ENCODE results near the gene TRA2A. TPM values are rescaled to one million over a fixed set of nuclear protein-coding genes. Genes with fewer than 3 reads are reported as not detected.

TRA2A gene
- total RNA-seq, 1 experiment from 2014 or later = 169 TPM

DNA sequence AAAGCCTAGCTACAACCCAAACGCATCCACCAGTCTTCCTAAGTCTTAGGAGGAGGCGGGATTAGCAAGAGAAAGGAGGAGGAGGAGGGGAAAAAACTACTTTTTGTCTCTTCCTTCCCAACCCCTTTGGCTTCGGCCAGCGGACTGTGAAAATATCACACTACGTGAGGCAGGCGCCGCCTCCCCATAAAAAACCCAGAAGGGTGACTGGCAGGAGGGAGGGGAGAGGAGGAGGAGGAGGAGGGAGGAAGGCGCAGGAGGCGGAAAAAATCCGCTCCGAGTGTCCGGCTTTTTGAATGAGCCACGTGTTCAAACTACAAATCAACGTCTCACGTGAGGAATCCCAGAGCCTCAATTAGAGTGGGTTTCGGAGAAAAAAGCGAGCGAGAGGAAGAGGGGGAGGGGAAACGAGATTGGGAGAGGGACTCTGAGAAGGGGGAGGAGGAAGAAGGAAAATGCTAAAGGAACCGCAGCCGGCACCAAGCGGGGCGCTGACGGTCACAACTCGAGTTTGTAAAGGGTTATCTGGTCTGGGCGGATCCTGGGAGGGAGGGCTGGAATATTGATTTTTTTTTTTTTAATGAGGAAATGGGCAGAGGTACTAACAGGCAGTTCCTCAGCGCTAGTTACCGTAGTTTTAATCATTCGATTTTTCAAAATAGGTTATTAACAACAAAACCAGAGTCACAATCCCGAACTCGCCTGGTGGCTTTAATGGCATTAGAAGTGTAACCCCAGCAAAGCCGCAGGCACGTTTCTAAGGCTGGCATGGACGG lies 61.3 kb downstream of the TRA2A start, which contains the start of gene IGF2BP3:
IGF2BP3 (minus strand) TSS at position 162 of the 776 bp plus-strand sequence. CDS start 381 bp downstream, outside the sequence.
- peaks cover 31% of the 10 kb centered on the region for H3K23me2 ChIP-seq (ENCODE audit: insufficient read length, low read depth, low read length, poor library complexity, severe bottlenecking)
- no peak within 1 kb of the TSS for H4K5ac ChIP-seq (ENCODE audit: insufficient read length, low read depth, low read length)
- H3K4me3 Mint-ChIP-seq = peak within 1 kb of the TSS; percentile 91 to 99
- no peaks in the 10 kb centered on the region for H3K4me1 ChIP-seq (ENCODE audit: insufficient read depth, low read length)
- H3K79me2 ChIP-seq (ENCODE audit: insufficient read depth, low read length) = peaks cover 33% of the 10 kb centered on the region; the same call in 1 of the 2 replicates
- peak within 1 kb of the TSS; percentile 83 for H3K14ac ChIP-seq (ENCODE audit: insufficient read depth, low read length)
- H3T11ph ChIP-seq (ENCODE audit: low read length) = no peak within 1 kb of the TSS
- no peaks in the 10 kb centered on the region for H3K9me3 ChIP-seq (ENCODE audit: control insufficient read depth, low read depth, low read length)
- no peak within 1 kb of the TSS for H3K56ac ChIP-seq (ENCODE audit: insufficient read length, low read depth, low read length)
- no peak within 1 kb of the TSS for H2BK12ac ChIP-seq (ENCODE audit: insufficient read length, low read depth, low read length)
- H3K4me1 Mint-ChIP-seq = peaks cover 19 to 21% of the 10 kb centered on the region in 2 experiments
- no peak within 1 kb of the TSS for H2AK5ac ChIP-seq (ENCODE audit: insufficient read length, low read length)
- H3K27ac Mint-ChIP-seq = peak within 1 kb of the TSS; percentile 99 to 100 (median 99)
- H3K9me3 Mint-ChIP-seq = peaks cover 3 to 6% of the 10 kb centered on the region in 2 experiments
- no peak within 1 kb of the TSS for H4K91ac ChIP-seq (ENCODE audit: insufficient read length, low read depth, low read length)
- DNase-seq = peak; percentile 95
- no peaks in the 10 kb centered on the region for H3K79me1 ChIP-seq (ENCODE audit: insufficient read depth, low read depth, low read length, poor library complexity, severe bottlenecking)
- H4K8ac ChIP-seq (replicated peaks; ENCODE audit: insufficient read length, low read depth, low read length) = no peak within 1 kb of the TSS
- TF ChIP-seq, protein P1, sequence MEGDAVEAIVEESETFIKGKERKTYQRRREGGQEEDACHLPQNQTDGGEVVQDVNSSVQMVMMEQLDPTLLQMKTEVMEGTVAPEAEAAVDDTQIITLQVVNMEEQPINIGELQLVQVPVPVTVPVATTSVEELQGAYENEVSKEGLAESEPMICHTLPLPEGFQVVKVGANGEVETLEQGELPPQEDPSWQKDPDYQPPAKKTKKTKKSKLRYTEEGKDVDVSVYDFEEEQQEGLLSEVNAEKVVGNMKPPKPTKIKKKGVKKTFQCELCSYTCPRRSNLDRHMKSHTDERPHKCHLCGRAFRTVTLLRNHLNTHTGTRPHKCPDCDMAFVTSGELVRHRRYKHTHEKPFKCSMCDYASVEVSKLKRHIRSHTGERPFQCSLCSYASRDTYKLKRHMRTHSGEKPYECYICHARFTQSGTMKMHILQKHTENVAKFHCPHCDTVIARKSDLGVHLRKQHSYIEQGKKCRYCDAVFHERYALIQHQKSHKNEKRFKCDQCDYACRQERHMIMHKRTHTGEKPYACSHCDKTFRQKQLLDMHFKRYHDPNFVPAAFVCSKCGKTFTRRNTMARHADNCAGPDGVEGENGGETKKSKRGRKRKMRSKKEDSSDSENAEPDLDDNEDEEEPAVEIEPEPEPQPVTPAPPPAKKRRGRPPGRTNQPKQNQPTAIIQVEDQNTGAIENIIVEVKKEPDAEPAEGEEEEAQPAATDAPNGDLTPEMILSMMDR (conservative IDR thresholded peaks at IDR 0.05) = no peak; the same call in 2 of the 3 replicates
- H3K27ac ChIP-seq (ENCODE audit: insufficient read length, low read depth, low read length) = peak within 1 kb of the TSS; percentile 92
- peak within 1 kb of the TSS; percentile 96 for H3K4me2 ChIP-seq (ENCODE audit: insufficient read depth, insufficient read length, low read length)
- no peaks in the 10 kb centered on the region for H4K20me1 ChIP-seq (ENCODE audit: control insufficient read depth, insufficient read depth, insufficient read length)
- H3K23ac ChIP-seq (ENCODE audit: insufficient read length, low read depth, low read length) = no peak within 1 kb of the TSS
- peaks cover 15 to 17% (median 16%) of the 10 kb centered on the region in 3 experiments for H3K36me3 Mint-ChIP-seq (ENCODE audit: insufficient read depth in 1 of 3, low read depth in 3 of 3)
- no peaks in the 10 kb centered on the region for H3K27me3 ChIP-seq (ENCODE audit: insufficient read depth, low read length)
- H3K4ac ChIP-seq (ENCODE audit: low read depth, low read length) = no peak within 1 kb of the TSS; the same call in 1 of the 2 replicates
- peak within 1 kb of the TSS; percentile 54 for H3K18ac ChIP-seq (ENCODE audit: insufficient read length, low read depth, low read length)
- no peak within 1 kb of the TSS for H2AFZ ChIP-seq (ENCODE audit: low read length)
- H3K9ac ChIP-seq (ENCODE audit: extremely low read depth, insufficient read length, low read length) = peak within 1 kb of the TSS; percentile 94
- no peak within 1 kb of the TSS for H2BK120ac ChIP-seq (ENCODE audit: low read depth, low read length, poor library complexity, severe bottlenecking)
- no peak within 1 kb of the TSS for H2BK5ac ChIP-seq (ENCODE audit: insufficient read length, low read length)
- H3K27me3 Mint-ChIP-seq (ENCODE audit: low read depth) = no peaks in the 10 kb centered on the region; the same call in 1 of the 2 replicates
- no CpG with 5 or more reads among the region's 34 CpGs for WGBS (ENCODE audit: extremely low coverage, insufficient read length, low lambda C conversion rate)
- no peak within 1 kb of the TSS for H2BK15ac ChIP-seq (ENCODE audit: low read depth, low read length)
- H2BK20ac ChIP-seq (ENCODE audit: low read depth, low read length, poor library complexity, severe bottlenecking) = no peak within 1 kb of the TSS
